AG04450 (cell line): ENCODE data around the gene CPLANE2. TPM values are rescaled to one million over a fixed set of nuclear protein-coding genes. Genes with fewer than 3 reads are reported as not detected.

Experiments used
- CTCF ChIA-PET: fragments of 300-600, 350-600 bp; formaldehyde crosslinking; extraction: SDS; loops from one replicate; lab custom pipeline; 2022; ENCODE audit warnings: antibody characterized with exemption, inconsistent platforms; lab: Charles Lee
- POLR2A ChIA-PET: fragments of 350-600 bp; formaldehyde crosslinking; extraction: SDS; loops from one replicate; lab custom pipeline; 2021; ENCODE audit warnings: antibody characterized with exemption, inconsistent platforms; lab: Yijun Ruan, JAX
- DNase-seq: peaks from one replicate; pipeline ENCODE4 v3.0.0-alpha.2; 2011; ENCODE audit warnings: low read depth, low spot score
- H3K27ac ChIP-seq: one replicate; pipeline ENCODE4 v1.5.1; 2012; ENCODE audit warnings: low read depth, low read length, control low read depth
- H3K27me3 ChIP-seq: one replicate; pipeline ENCODE4 v1.6.0; 2012; ENCODE audit warnings: low read length; ENCODE audit not compliant: control insufficient read depth, insufficient read depth
- H3K4me3 ChIP-seq: 2 replicates; pipeline ENCODE4 v1.5.1; 2011; ENCODE audit warnings: mild to moderate bottlenecking, low read depth, low read length, control low read depth
- H3K9me3 ChIP-seq: 2 replicates; pipeline ENCODE4 v1.5.1; 2012; ENCODE audit warnings: low read length; ENCODE audit not compliant: control insufficient read depth, insufficient read depth
- CTCF ChIP-seq: IDR thresholded peaks from 2 replicates; pipeline ENCODE4 v1.5.1; 2011; ENCODE audit warnings: low read depth, low read length, control low read depth, inconsistent platforms
- polyA plus RNA-seq: library from polyadenylated mRNA; depleted of rRNA; stranded (reverse); fragments of >200 nt; gene quantifications from 2 replicates; pipeline ENCODE4 v1.2.3, GENCODE V29; 2011

Gene CPLANE2
- polyA plus RNA-seq, 1 experiment: 3.6 TPM

- H3K27me3 ChIP-seq: no peaks in the 10 kb centered on the region
Observed at GRCh38 chr1:16239972-16240491, 3.0 kb upstream of the CPLANE2 start.

GRCh38 chr1:16237343-16237830 lies 404 bp upstream of the CPLANE2 start:
- no peak for DNase-seq
- H3K4me3 ChIP-seq: peak overlapping the region; percentile 77
- H3K27me3 ChIP-seq: no peaks in the 10 kb centered on the region
- peaks cover 6% of the 10 kb centered on the region; the same call in 1 of the 2 replicates for H3K9me3 ChIP-seq
- ChIA-PET POLR2A (no interaction called here), CTCF (interaction anchor here (0.9 to 2.2 kb wide), 5 partner anchors 15 to 159 kb away, joined by 3 to 10 read pairs (median 6); partner anchors contain the start of gene FBXO42)
- peak overlapping the region; percentile 78 for H3K27ac ChIP-seq
- 0 out of 2 replicates have a peak, but pooled peaks have one; percentile 1 for TF ChIP-seq CTCF

More at GRCh38 chr1:16239972-16240491, 3.0 kb upstream of the CPLANE2 start:
- no peak overlapping the region for H3K27ac ChIP-seq
- no peaks in the 10 kb centered on the region for H3K9me3 ChIP-seq
- H3K4me3 ChIP-seq: no peak overlapping the region
- DNase-seq: no peak
- ChIA-PET POLR2A (interaction anchor here (1.6 kb wide), 1 partner anchor 33 kb away, joined by 5 read pairs; no protein-coding TSS in a partner anchor), CTCF (no interaction called here)
- no peak for TF ChIP-seq CTCF

- POLR2A ChIA-PET: no interaction called here
- Histone ChIP-seq H3K4me3 (peak overlapping the region; percentile 77), H3K27ac (no peak overlapping the region), H3K9me3 (peaks cover 6% of the 10 kb centered on the region; the same call in 1 of the 2 replicates), H3K27me3 (no peaks in the 10 kb centered on the region)
- TF ChIP-seq CTCF: peak; percentile 18; the same call in 1 of the 2 replicates
- CTCF ChIA-PET: interaction anchor here (2.2 kb wide), 1 partner anchor 8 kb away, joined by 6 read pairs; no protein-coding TSS in a partner anchor
- DNase-seq: no peak
Observed at GRCh38 chr1:16235944-16236510, 956 bp downstream of the CPLANE2 start.

GRCh38 chr1:16235347-16235746 lies 1.6 kb downstream of the CPLANE2 start:
- Histone ChIP-seq H3K27ac (no peak overlapping the region), H3K4me3 (no peak overlapping the region), H3K9me3 (peaks cover 6% of the 10 kb centered on the region; the same call in 1 of the 2 replicates), H3K27me3 (no peaks in the 10 kb centered on the region)
- no peak for DNase-seq
- TF ChIP-seq CTCF: no peak
- ChIA-PET POLR2A (no interaction called here), CTCF (interaction anchor here (2.2 kb wide), 1 partner anchor 9 kb away, joined by 6 read pairs; no protein-coding TSS in a partner anchor)

- no peak for TF ChIP-seq CTCF
- no peak overlapping the region for H3K4me3 ChIP-seq
- no peak overlapping the region for H3K27ac ChIP-seq
- peaks cover 5% of the 10 kb centered on the region for H3K27me3 ChIP-seq
- ChIA-PET POLR2A (no interaction called here), CTCF (no interaction called here)
- H3K9me3 ChIP-seq: peaks cover 6% of the 10 kb centered on the region; the same call in 1 of the 2 replicates
- DNase-seq: no peak
Observed at GRCh38 chr1:16233431-16233830, 3.6 kb downstream of the CPLANE2 start.
